ENCODE data around the gene CCDC91.

The CCDC91 gene

GRCh38 chr12:28190321-28191050, at the start of gene CCDC91:
Gene CCDC91 (plus strand): TSS chr12:28190456. CDS start chr12:28257216, 66,760 bp downstream.
- peak; percentile 95 for DNase-seq

GRCh38 chr12:28144059-28144458, 46.2 kb upstream of the CCDC91 start:
- no peak for DNase-seq

- no peak for DNase-seq
Measured at GRCh38 chr12:28144532-28144931, 45.7 kb upstream of the CCDC91 start.

- no peak for DNase-seq
Measured at GRCh38 chr12:28145216-28145615, 45.0 kb upstream of the CCDC91 start.

GRCh38 chr12:28149279-28149678, 41.0 kb upstream of the CCDC91 start:
- DNase-seq = no peak

GRCh38 chr12:28156362-28156761, 33.9 kb upstream of the CCDC91 start:
- DNase-seq = no peak

GRCh38 chr12:28156804-28157203, 33.5 kb upstream of the CCDC91 start:
- DNase-seq = no peak

GRCh38 chr12:28158353-28158752, 31.9 kb upstream of the CCDC91 start:
- DNase-seq = no peak

GRCh38 chr12:28159688-28160087, 30.6 kb upstream of the CCDC91 start:
- DNase-seq = no peak

GRCh38 chr12:28161697-28162096, 28.6 kb upstream of the CCDC91 start:
- DNase-seq = no peak

GRCh38 chr12:28162697-28163096, 27.6 kb upstream of the CCDC91 start:
- DNase-seq = no peak

- DNase-seq = no peak
Measured at GRCh38 chr12:28164644-28165275, 25.5 kb upstream of the CCDC91 start.

GRCh38 chr12:28167981-28168485, 22.2 kb upstream of the CCDC91 start:
- DNase-seq = no peak

- DNase-seq = no peak
Measured at GRCh38 chr12:28171356-28172060, 18.7 kb upstream of the CCDC91 start.

GRCh38 chr12:28172434-28173030, 17.7 kb upstream of the CCDC91 start:
- DNase-seq = peak; percentile 76

- no peak for DNase-seq
Measured at GRCh38 chr12:28173440-28173839, 16.8 kb upstream of the CCDC91 start.

GRCh38 chr12:28175098-28175589, 15.1 kb upstream of the CCDC91 start:
- no peak for DNase-seq

- DNase-seq = no peak
Measured at GRCh38 chr12:28176295-28176694, 14.0 kb upstream of the CCDC91 start.

- DNase-seq = no peak
Measured at GRCh38 chr12:28177461-28177860, 12.8 kb upstream of the CCDC91 start.

GRCh38 chr12:28177905-28178304, 12.4 kb upstream of the CCDC91 start:
- no peak for DNase-seq

- DNase-seq = no peak
Measured at GRCh38 chr12:28178775-28179174, 11.5 kb upstream of the CCDC91 start.

GRCh38 chr12:28180786-28181185, 9.5 kb upstream of the CCDC91 start:
- no peak for DNase-seq

GRCh38 chr12:28184375-28184774, 5.9 kb upstream of the CCDC91 start:
- peak; percentile 15 for DNase-seq

Measured in hematopoietic multipotent progenitor cell treated with erythropoietin and hydrocortisone succinate and interleukin-3 and kit ligand, for 6 days (in vitro differentiated cells).